SK-N-SH (cell line): ENCODE data around the gene PRKAB2. TPM values are rescaled to one million over a fixed set of nuclear protein-coding genes. Genes with fewer than 3 reads are reported as not detected.

Source experiments
- CTCF ChIA-PET: fragments of 300-600, 350-600 bp; formaldehyde crosslinking; extraction: SDS; loops from one replicate; lab custom pipeline; 2021; lab: Yijun Ruan, JAX
- POLR2A ChIA-PET: fragments of 350-600 bp; sonication (Branson Sonifier 250); formaldehyde crosslinking; extraction: SDS; loops from one replicate; lab custom pipeline; 2020; ENCODE audit warnings: antibody characterized with exemption, inconsistent platforms; lab: Yijun Ruan, JAX
- DNase-seq: peaks from one replicate; pipeline ENCODE4 v3.0.0; 2012
- H2AFZ ChIP-seq: fragments of 200-600 bp; sonication (generic); 2 replicates; pipeline ENCODE4 v1.8.1; 2016; ENCODE audit warnings: antibody characterized with exemption, mild to moderate bottlenecking, low read depth
- H3F3A ChIP-seq: fragments of 200-600 bp; sonication (generic); replicated peaks from 2 replicates; pipeline ENCODE3; 2016; ENCODE audit warnings: antibody characterized with exemption, mild to moderate bottlenecking; ENCODE audit not compliant: insufficient read depth
- H3K27ac ChIP-seq, 2 experiments: fragments of 200-500 bp in 1 of 2; fragments of 200-600 bp in 1 of 2; sonication (Bioruptor generic) in 1 of 2; sonication (generic), shearing (Covaris generic) in 1 of 2; 2 replicates each; pipeline versions ENCODE4 v1.5.1 to v1.6.1; 2014 to 2016; ENCODE audit warnings: low read depth in 2 of 2, inconsistent platforms in 1 of 2, low read length in 1 of 2, mild to moderate bottlenecking in 1 of 2, mixed read lengths in 1 of 2
- H3K27me3 ChIP-seq: fragments of 200-600 bp; sonication (generic), shearing (Covaris generic); 2 replicates; pipeline ENCODE4 v1.6.1; 2016; ENCODE audit warnings: mixed run types; ENCODE audit not compliant: insufficient read depth
- H3K36me3 ChIP-seq, 2 experiments: fragments of 200-500 bp in 1 of 2; fragments of 200-600 bp in 1 of 2; sonication (Bioruptor generic) in 1 of 2; sonication (generic) in 1 of 2; replicated peaks in 1 of 2; 2 replicates each; pipeline versions ENCODE3 to v1.5.1; 2014 to 2016; ENCODE audit warnings: low read length in 1 of 2, mild to moderate bottlenecking in 1 of 2; ENCODE audit not compliant: insufficient read depth in 2 of 2, control insufficient read depth in 1 of 2
- H3K4me1 ChIP-seq, 2 experiments: fragments of 200-500 bp in 1 of 2; fragments of 200-600 bp in 1 of 2; sonication (Bioruptor generic) in 1 of 2; sonication (generic), shearing (Covaris generic) in 1 of 2; 2 replicates each; pipeline versions ENCODE4 v1.5.1 to v1.6.1; 2014 to 2016; ENCODE audit warnings: low read depth in 1 of 2, low read length in 1 of 2, mixed run types in 1 of 2; ENCODE audit not compliant: insufficient read depth in 2 of 2, control insufficient read depth in 1 of 2
- H3K4me2 ChIP-seq: fragments of 200-600 bp; sonication (generic), shearing (Covaris generic); 2 replicates; pipeline ENCODE4 v1.6.1; 2017; ENCODE audit warnings: mixed run types
- H3K4me3 ChIP-seq, 2 experiments: fragments of 200-500 bp in 1 of 2; fragments of 200-600 bp in 1 of 2; sonication (Bioruptor generic) in 1 of 2; sonication (generic), shearing (Covaris generic) in 1 of 2; 2 replicates each; pipeline versions ENCODE4 v1.5.1 to v1.8.1; 2014 to 2016; ENCODE audit warnings: low read depth in 2 of 2, inconsistent platforms in 1 of 2, low read length in 1 of 2, mild to moderate bottlenecking in 1 of 2, mixed read lengths in 1 of 2, moderate library complexity in 1 of 2
- H3K79me2 ChIP-seq: fragments of 200-600 bp; sonication (generic); 2 replicates; pipeline ENCODE4 v1.8.1; 2017; ENCODE audit warnings: mild to moderate bottlenecking; ENCODE audit not compliant: insufficient read depth
- H3K9ac ChIP-seq: fragments of 200-600 bp; sonication (generic); 2 replicates; pipeline ENCODE4 v1.6.1; 2017; ENCODE audit warnings: mixed run types
- H3K9me2 ChIP-seq: fragments of 200-600 bp; sonication (generic); 2 replicates; pipeline ENCODE4 v1.6.1; 2017; ENCODE audit warnings: mixed run types
- H3K9me3 ChIP-seq: fragments of 200-600 bp; sonication (generic); 2 replicates; pipeline ENCODE4 v1.6.1; 2017; ENCODE audit warnings: mixed run types, mild to moderate bottlenecking, moderate library complexity
- H4K20me1 ChIP-seq: fragments of 200-600 bp; sonication (generic); 2 replicates; pipeline ENCODE4 v1.6.1; 2017; ENCODE audit warnings: mild to moderate bottlenecking, mixed run types; ENCODE audit not compliant: insufficient read depth
- CTCF ChIP-seq: fragments of 200-600 bp; sonication (generic); IDR thresholded peaks from 2 replicates; pipeline ENCODE4 v1.6.1; 2017; ENCODE audit warnings: antibody characterized with exemption, mild to moderate bottlenecking, moderate library complexity
- FOSL2 ChIP-seq: IDR thresholded peaks from 2 replicates; pipeline ENCODE4 v1.4.0; 2012; ENCODE audit warnings: low read depth, mild to moderate bottlenecking, moderate library complexity, borderline replicate concordance
- FOXJ3 ChIP-seq: sonication (generic); formaldehyde crosslinking; IDR thresholded peaks from 2 replicates; pipeline ENCODE4 v1.5.1; 2020; ENCODE audit warnings: mild to moderate bottlenecking, missing genetic modification reagents
- FOXM1 ChIP-seq: IDR thresholded peaks from 2 replicates; pipeline ENCODE4 v1.4.0; 2012; ENCODE audit warnings: low read depth, mild to moderate bottlenecking
- GABPA ChIP-seq: IDR thresholded peaks from 2 replicates; pipeline ENCODE4 v1.4.0; 2012; ENCODE audit warnings: low read depth, mild to moderate bottlenecking
- JUND ChIP-seq: IDR thresholded peaks from 2 replicates; pipeline ENCODE4 v1.4.0; 2012
- MAX ChIP-seq: IDR thresholded peaks from 2 replicates; pipeline ENCODE4 v1.4.0; 2012; ENCODE audit warnings: low read depth
- MEF2A ChIP-seq: IDR thresholded peaks from 2 replicates; pipeline ENCODE4 v1.4.0; 2012; ENCODE audit warnings: low read depth, borderline replicate concordance
- MXI1 ChIP-seq: IDR thresholded peaks from 2 replicates; pipeline ENCODE4 v1.6.1; 2012; ENCODE audit warnings: mild to moderate bottlenecking, low read depth, low read length, improper control_type of control experiment
- NFIC ChIP-seq: IDR thresholded peaks from 2 replicates; pipeline ENCODE4 v1.4.0; 2012; ENCODE audit warnings: borderline replicate concordance
- NRF1 ChIP-seq: IDR thresholded peaks from 2 replicates; pipeline ENCODE4 v1.6.1; 2012; ENCODE audit warnings: low read depth, mild to moderate bottlenecking, low read length
- RAD21 ChIP-seq: IDR thresholded peaks from 2 replicates; pipeline ENCODE4 v1.6.1; 2012; ENCODE audit warnings: mild to moderate bottlenecking, low read length
- RXRA ChIP-seq: IDR thresholded peaks from 2 replicates; pipeline ENCODE4 v1.4.0; 2012; ENCODE audit warnings: low read depth, mild to moderate bottlenecking, borderline replicate concordance
- SIN3A ChIP-seq: IDR thresholded peaks from 2 replicates; pipeline ENCODE4 v1.6.1; 2012; ENCODE audit warnings: low read depth, mild to moderate bottlenecking, low read length, moderate library complexity, borderline replicate concordance
- TCF12 ChIP-seq: IDR thresholded peaks from 2 replicates; pipeline ENCODE4 v1.4.0; 2012
- TEAD4 ChIP-seq: IDR thresholded peaks from 2 replicates; pipeline ENCODE4 v1.4.0; 2012; ENCODE audit warnings: mild to moderate bottlenecking, borderline replicate concordance; ENCODE audit not compliant: insufficient read depth
- USF1 ChIP-seq: IDR thresholded peaks from 2 replicates; pipeline ENCODE4 v1.4.0; 2012; ENCODE audit warnings: low read depth, borderline replicate concordance
- YY1 ChIP-seq: IDR thresholded peaks from 2 replicates; pipeline ENCODE4 v1.4.0; 2012; ENCODE audit warnings: low read depth, mild to moderate bottlenecking
- ZBTB33 ChIP-seq: IDR thresholded peaks from 2 replicates; pipeline ENCODE4 v1.4.0; 2012; ENCODE audit warnings: low read depth, borderline replicate concordance
- WGBS: methylation state at CpG from one replicate; pipeline ENCODE4 v1.1.6; 2017; ENCODE audit warnings: low lambda C conversion rate; 5-methylcytosine and 5-hydroxymethylcytosine counted together
- polyA plus RNA-seq, 3 experiments: library from polyadenylated mRNA; depleted of rRNA; stranded (reverse); fragments of >200 nt; gene quantifications; 2 replicates each; pipeline ENCODE4 v1.2.3, GENCODE V29; 2012

PRKAB2 gene
- polyA plus RNA-seq, 1 of the 3 experiments (the other 2 are of a cell fraction): 6.2 TPM

GRCh38 chr1:147209825-147210821 is 37.9 kb upstream of the PRKAB2 start:
- Histone ChIP-seq H3K4me1 (no peaks in the 10 kb centered on the region; a peak in 1 of 4 replicates), H2AFZ (no peak overlapping the region), H3K27me3 (no peaks in the 10 kb centered on the region), H3K27ac (no peak overlapping the region), H3K9me2 (no peaks in the 10 kb centered on the region), H3K9me3 (no peaks in the 10 kb centered on the region), H3K36me3 (no peaks in the 10 kb centered on the region), H3K4me3 (no peak overlapping the region), H3K9ac (no peak overlapping the region), H3K4me2 (no peak overlapping the region), H3F3A (no peaks in the 10 kb centered on the region), H4K20me1 (no peaks in the 10 kb centered on the region), H3K79me2 (no peaks in the 10 kb centered on the region)
- no peak for DNase-seq
- 79% methylated on average over 3 of the region's 3 CpGs for WGBS
- ChIA-PET POLR2A (no interaction called here), CTCF (no interaction called here)
- TF ChIP-seq MEF2A (no peak), FOSL2 (no peak), TCF12 (no peak), YY1 (no peak), RAD21 (no peak), USF1 (no peak), CTCF (no peak), FOXM1 (no peak), ZBTB33 (no peak), TEAD4 (no peak), FOXJ3 (CRISPR knock-in tag) (no peak), JUND (no peak), NFIC (no peak)

- ChIA-PET POLR2A (no interaction called here), CTCF (no interaction called here)
- no peak overlapping the region for H3K9ac ChIP-seq
- H4K20me1 ChIP-seq: no peaks in the 10 kb centered on the region
- H3K9me3 ChIP-seq: no peaks in the 10 kb centered on the region
- no peaks in the 10 kb centered on the region for H3K36me3 ChIP-seq
- WGBS: 74% methylated on average over 7 of the region's 7 CpGs
- no peak overlapping the region for H2AFZ ChIP-seq
- H3F3A ChIP-seq: no peaks in the 10 kb centered on the region
- no peak overlapping the region for H3K4me3 ChIP-seq
- H3K27ac ChIP-seq: no peak overlapping the region
- H3K4me1 ChIP-seq: no peaks in the 10 kb centered on the region
- H3K4me2 ChIP-seq: no peak overlapping the region
- no peak for DNase-seq
- no peaks in the 10 kb centered on the region for H3K27me3 ChIP-seq
- no peaks in the 10 kb centered on the region for H3K9me2 ChIP-seq
- H3K79me2 ChIP-seq: no peaks in the 10 kb centered on the region
- TF ChIP-seq SIN3A (no peak), USF1 (no peak), YY1 (no peak), RXRA (no peak), NFIC (no peak), GABPA (no peak), CTCF (no peak), MXI1 (no peak), NRF1 (no peak), MAX (no peak)
Measured at GRCh38 chr1:147208619-147209018, 36.3 kb upstream of the PRKAB2 start.
